PC-3 (cell line): ENCODE results near the gene FAM83D.

Experiments used
- EZH2 ChIP-seq: fragments of 300-600 bp; sonication (generic); IDR thresholded peaks from one replicate; pipeline ENCODE4 v1.6.1; 2017; ENCODE audit warnings: antibody characterized with exemption, mild to moderate bottlenecking, low read length; ENCODE audit not compliant: unreplicated experiment
- EZH2phosphoT487 ChIP-seq: fragments of 300-600 bp; sonication (generic); IDR thresholded peaks from 2 replicates; pipeline ENCODE4 v1.6.1; 2018; ENCODE audit warnings: mild to moderate bottlenecking, antibody characterized with exemption, low read length, borderline replicate concordance
- TF ChIP-seq, protein P1 (sequence below): fragments of 300-600 bp; sonication (generic); conservative IDR thresholded peaks from 2 replicates; pipeline ENCODE4 v1.5.1; 2017; ENCODE audit warnings: antibody characterized with exemption, low read depth, mild to moderate bottlenecking, low read length

DNA sequence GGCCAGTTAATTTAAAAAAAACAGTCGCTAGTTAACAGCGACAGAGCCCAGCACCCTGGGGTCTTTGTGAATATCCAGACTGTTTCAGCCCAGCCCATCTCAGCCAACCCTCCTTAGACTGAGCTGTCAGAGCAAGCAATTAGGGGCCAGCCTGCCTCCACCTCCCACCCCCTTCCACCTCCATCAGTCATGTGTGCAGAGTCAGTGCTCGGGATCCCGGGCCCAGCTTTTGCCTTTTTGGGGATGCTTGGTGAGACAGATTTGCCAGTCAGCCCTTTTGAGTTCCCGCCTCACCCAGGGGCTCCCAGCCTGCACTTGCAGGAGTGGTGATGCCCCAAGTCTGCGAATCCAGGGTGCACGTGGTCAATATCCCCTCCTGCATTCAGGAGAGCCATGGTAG is 6.5 kb upstream of the FAM83D start:
- TF ChIP-seq, protein P1, sequence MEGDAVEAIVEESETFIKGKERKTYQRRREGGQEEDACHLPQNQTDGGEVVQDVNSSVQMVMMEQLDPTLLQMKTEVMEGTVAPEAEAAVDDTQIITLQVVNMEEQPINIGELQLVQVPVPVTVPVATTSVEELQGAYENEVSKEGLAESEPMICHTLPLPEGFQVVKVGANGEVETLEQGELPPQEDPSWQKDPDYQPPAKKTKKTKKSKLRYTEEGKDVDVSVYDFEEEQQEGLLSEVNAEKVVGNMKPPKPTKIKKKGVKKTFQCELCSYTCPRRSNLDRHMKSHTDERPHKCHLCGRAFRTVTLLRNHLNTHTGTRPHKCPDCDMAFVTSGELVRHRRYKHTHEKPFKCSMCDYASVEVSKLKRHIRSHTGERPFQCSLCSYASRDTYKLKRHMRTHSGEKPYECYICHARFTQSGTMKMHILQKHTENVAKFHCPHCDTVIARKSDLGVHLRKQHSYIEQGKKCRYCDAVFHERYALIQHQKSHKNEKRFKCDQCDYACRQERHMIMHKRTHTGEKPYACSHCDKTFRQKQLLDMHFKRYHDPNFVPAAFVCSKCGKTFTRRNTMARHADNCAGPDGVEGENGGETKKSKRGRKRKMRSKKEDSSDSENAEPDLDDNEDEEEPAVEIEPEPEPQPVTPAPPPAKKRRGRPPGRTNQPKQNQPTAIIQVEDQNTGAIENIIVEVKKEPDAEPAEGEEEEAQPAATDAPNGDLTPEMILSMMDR = no peak
- TF ChIP-seq EZH2 (no peak), EZH2phosphoT487 (no peak)
